ENCODE measurements around the gene RPS27A. TPM values are rescaled to one million over a fixed set of nuclear protein-coding genes. Genes with fewer than 3 reads are reported as not detected.

Gene RPS27A
- total RNA-seq, 1 experiment from 2014 or later = 853 TPM

DNA sequence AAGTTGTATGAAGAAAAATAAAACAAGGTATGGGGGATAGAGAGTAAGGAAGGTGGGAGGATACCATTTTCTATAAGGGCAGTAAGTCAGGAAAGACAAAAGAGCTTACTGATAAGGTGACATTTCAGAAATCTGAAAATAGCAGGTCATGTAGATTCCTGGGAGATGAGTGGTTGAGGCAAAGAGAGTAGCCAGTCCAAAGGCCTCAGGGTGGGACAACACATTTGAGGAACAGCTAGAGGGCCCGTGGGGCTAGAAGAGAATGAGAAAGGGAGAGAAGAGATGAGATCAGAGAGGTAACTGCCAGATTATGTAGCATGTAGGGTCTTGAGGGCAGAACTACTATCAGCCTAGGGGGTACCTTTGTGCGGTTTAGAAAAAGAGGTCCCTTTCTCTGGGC lies 3.3 kb upstream of the RPS27A start:
- no peak for DNase-seq (ENCODE audit: low read depth, low spot score)
- H3K27me3 ChIP-seq (ENCODE audit: control insufficient read depth, insufficient read depth, low read length) = no peaks in the 10 kb centered on the region
- no peaks in the 10 kb centered on the region for H3K9me3 ChIP-seq (ENCODE audit: control insufficient read depth, insufficient read depth, low read depth, low read length)
- no peak overlapping the region for H3K4me3 ChIP-seq (ENCODE audit: low read depth in 2 of 2, low read length in 2 of 2)
- H3K27ac ChIP-seq (ENCODE audit: low read length) = no peak overlapping the region
- H3K4me1 ChIP-seq (ENCODE audit: control insufficient read depth, insufficient read depth, low read length) = peaks cover 23% of the 10 kb centered on the region
- TF ChIP-seq, protein P1, sequence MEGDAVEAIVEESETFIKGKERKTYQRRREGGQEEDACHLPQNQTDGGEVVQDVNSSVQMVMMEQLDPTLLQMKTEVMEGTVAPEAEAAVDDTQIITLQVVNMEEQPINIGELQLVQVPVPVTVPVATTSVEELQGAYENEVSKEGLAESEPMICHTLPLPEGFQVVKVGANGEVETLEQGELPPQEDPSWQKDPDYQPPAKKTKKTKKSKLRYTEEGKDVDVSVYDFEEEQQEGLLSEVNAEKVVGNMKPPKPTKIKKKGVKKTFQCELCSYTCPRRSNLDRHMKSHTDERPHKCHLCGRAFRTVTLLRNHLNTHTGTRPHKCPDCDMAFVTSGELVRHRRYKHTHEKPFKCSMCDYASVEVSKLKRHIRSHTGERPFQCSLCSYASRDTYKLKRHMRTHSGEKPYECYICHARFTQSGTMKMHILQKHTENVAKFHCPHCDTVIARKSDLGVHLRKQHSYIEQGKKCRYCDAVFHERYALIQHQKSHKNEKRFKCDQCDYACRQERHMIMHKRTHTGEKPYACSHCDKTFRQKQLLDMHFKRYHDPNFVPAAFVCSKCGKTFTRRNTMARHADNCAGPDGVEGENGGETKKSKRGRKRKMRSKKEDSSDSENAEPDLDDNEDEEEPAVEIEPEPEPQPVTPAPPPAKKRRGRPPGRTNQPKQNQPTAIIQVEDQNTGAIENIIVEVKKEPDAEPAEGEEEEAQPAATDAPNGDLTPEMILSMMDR (IDR thresholded peaks at IDR 0.05) = no peak
- TF ChIP-seq, protein P2, sequence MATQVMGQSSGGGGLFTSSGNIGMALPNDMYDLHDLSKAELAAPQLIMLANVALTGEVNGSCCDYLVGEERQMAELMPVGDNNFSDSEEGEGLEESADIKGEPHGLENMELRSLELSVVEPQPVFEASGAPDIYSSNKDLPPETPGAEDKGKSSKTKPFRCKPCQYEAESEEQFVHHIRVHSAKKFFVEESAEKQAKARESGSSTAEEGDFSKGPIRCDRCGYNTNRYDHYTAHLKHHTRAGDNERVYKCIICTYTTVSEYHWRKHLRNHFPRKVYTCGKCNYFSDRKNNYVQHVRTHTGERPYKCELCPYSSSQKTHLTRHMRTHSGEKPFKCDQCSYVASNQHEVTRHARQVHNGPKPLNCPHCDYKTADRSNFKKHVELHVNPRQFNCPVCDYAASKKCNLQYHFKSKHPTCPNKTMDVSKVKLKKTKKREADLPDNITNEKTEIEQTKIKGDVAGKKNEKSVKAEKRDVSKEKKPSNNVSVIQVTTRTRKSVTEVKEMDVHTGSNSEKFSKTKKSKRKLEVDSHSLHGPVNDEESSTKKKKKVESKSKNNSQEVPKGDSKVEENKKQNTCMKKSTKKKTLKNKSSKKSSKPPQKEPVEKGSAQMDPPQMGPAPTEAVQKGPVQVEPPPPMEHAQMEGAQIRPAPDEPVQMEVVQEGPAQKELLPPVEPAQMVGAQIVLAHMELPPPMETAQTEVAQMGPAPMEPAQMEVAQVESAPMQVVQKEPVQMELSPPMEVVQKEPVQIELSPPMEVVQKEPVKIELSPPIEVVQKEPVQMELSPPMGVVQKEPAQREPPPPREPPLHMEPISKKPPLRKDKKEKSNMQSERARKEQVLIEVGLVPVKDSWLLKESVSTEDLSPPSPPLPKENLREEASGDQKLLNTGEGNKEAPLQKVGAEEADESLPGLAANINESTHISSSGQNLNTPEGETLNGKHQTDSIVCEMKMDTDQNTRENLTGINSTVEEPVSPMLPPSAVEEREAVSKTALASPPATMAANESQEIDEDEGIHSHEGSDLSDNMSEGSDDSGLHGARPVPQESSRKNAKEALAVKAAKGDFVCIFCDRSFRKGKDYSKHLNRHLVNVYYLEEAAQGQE (IDR thresholded peaks at IDR 0.05; ENCODE audit: insufficient read depth in 1 of 2, low read depth in 2 of 2, low read length in 1 of 2) = no peak
- TF ChIP-seq POLR2AphosphoS5 (IDR thresholded peaks at IDR 0.05; ENCODE audit: low read depth, low read length) = no peak
- TF ChIP-seq TCF7L2 (IDR thresholded peaks at IDR 0.05; ENCODE audit: low read depth, low read length) = no peak
- TF ChIP-seq SIN3A (IDR thresholded peaks at IDR 0.05; ENCODE audit: borderline replicate concordance, insufficient read depth, low read depth, low read length) = no peak
- BruUV-seq (replicated peaks) = no TSS peak
- ATAC-seq = no peak
- ChIA-PET POLR2A (no interaction called here), CTCF (no interaction called here)
- in situ Hi-C loops (cut with HindIII; ENCODE audit: low pct_unique_long_range_greater_than_20kb, low sequenced_read_pairs) (no loop called here), intact Hi-C loops (cut with micrococcal nuclease; ENCODE audit: unreplicated experiment) (no loop called here)
- H3K36me3 ChIP-seq (ENCODE audit: control insufficient read depth, insufficient read depth, low read length) = peaks cover 9% of the 10 kb centered on the region; the same call in 1 of the 2 replicates

DNA sequence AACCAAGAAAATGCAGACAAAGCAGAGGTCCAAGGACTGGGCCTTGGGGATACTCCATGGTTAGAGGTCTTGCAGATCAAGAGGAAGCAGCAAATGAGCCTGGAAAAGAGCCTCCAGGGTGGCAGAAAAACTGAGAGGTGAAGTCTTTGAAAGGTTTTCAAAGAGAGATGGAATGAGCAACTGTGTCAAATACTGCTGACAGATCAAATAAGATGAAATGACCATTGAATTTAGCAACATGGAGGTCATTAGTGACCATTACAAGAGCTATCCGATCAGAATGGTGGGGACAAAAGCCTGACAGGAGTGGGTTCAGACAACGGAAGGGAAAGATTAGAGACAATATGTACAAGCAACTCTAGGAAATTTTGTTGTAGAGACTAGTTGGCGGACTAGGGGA lies 1.9 kb upstream of the RPS27A start:
- H3K4me3 ChIP-seq (ENCODE audit: low read depth in 2 of 2, low read length in 2 of 2) = no peak overlapping the region
- no peak for ATAC-seq
- TF ChIP-seq TCF7L2 (IDR thresholded peaks at IDR 0.05; ENCODE audit: low read depth, low read length) = no peak
- TF ChIP-seq, protein P1 (IDR thresholded peaks at IDR 0.05) = no peak
- TF ChIP-seq, protein P2 (IDR thresholded peaks at IDR 0.05; ENCODE audit: insufficient read depth in 1 of 2, low read depth in 2 of 2, low read length in 1 of 2) = no peak
- no peak for TF ChIP-seq POLR2AphosphoS5 (IDR thresholded peaks at IDR 0.05; ENCODE audit: low read depth, low read length)
- no peak for TF ChIP-seq SIN3A (IDR thresholded peaks at IDR 0.05; ENCODE audit: borderline replicate concordance, insufficient read depth, low read depth, low read length)
- no peaks in the 10 kb centered on the region for H3K9me3 ChIP-seq (ENCODE audit: control insufficient read depth, insufficient read depth, low read depth, low read length)
- in situ Hi-C loops (cut with HindIII; ENCODE audit: low pct_unique_long_range_greater_than_20kb, low sequenced_read_pairs) = no loop called here
- POLR2A ChIA-PET = no interaction called here
- no peak for DNase-seq (ENCODE audit: low read depth, low spot score)
- peaks cover 23% of the 10 kb centered on the region for H3K36me3 ChIP-seq (ENCODE audit: control insufficient read depth, insufficient read depth, low read length)
- CTCF ChIA-PET = no interaction called here
- no peak overlapping the region for H3K27ac ChIP-seq (ENCODE audit: low read length)
- peaks cover 23% of the 10 kb centered on the region for H3K4me1 ChIP-seq (ENCODE audit: control insufficient read depth, insufficient read depth, low read length)
- intact Hi-C loops (cut with micrococcal nuclease; ENCODE audit: unreplicated experiment) = no loop called here
- BruUV-seq (replicated peaks) = no TSS peak
- no peaks in the 10 kb centered on the region for H3K27me3 ChIP-seq (ENCODE audit: control insufficient read depth, insufficient read depth, low read length)
